Measurements from ENCODE around the gene SMARCA2. TPM values are rescaled to one million over a fixed set of nuclear protein-coding genes. Genes with fewer than 3 reads are reported as not detected.

Gene SMARCA2
- total and polyA plus RNA-seq, 10 of the 15 experiments (the other 5 are each of a cell fraction or from before 2014, with no cell fraction given), result 100 to 392 (median 204) TPM

GRCh38 chr9:2050236-2050635 is 35.1 kb downstream of the SMARCA2 start (continued):
- no peak for TF ChIP-seq ZNF687 (IDR thresholded peaks at IDR 0.05)
- no peak for TF ChIP-seq JUND (IDR thresholded peaks at IDR 0.05; ENCODE audit: low read depth, low read length)
- TF ChIP-seq RUNX3 (IDR thresholded peaks at IDR 0.05; ENCODE audit: low read length), result no peak

GRCh38 chr9:2053883-2054845 is 39.0 kb downstream of the SMARCA2 start:
- Histone ChIP-seq H2AFZ (ENCODE audit: control insufficient read depth, low read depth, low read length) (no peak overlapping the region; the same call in 1 of the 2 replicates), H3K27me3 (replicated peaks in 1 of 2; ENCODE audit: control insufficient read depth in 2 of 2, insufficient read depth in 2 of 2, low read length in 1 of 2) (no peaks in the 10 kb centered on the region), H3K9ac (ENCODE audit: control insufficient read depth, insufficient read depth, low read length) (0 out of 2 replicates have a peak overlapping the region, but pooled peaks have one; percentile 3), H3K27ac (ENCODE audit: control insufficient read depth, insufficient read depth) (peak overlapping the region; percentile 78), H4K20me1 (ENCODE audit: control insufficient read depth, insufficient read depth) (0 out of 2 replicates have a peak, but pooled peaks cover 2% of the 10 kb centered on the region), H3K79me2 (ENCODE audit: control insufficient read depth, insufficient read depth, low read length) (peaks cover 30% of the 10 kb centered on the region), H3K36me3 (ENCODE audit: control insufficient read depth in 2 of 2, insufficient read depth in 2 of 2, low read length in 1 of 2) (peaks cover 9 to 37% of the 10 kb centered on the region in 2 experiments), H3K4me3 (peak overlapping the region; percentile 31; the same call in 1 of the 2 replicates), H3K4me2 (ENCODE audit: control insufficient read depth, insufficient read depth) (peak overlapping the region; percentile 62), H3K4me1 (ENCODE audit: control insufficient read depth, insufficient read depth, low read length) (peaks cover 33% of the 10 kb centered on the region), H3K9me3 (replicated peaks; ENCODE audit: control insufficient read depth, insufficient read depth, low read length) (no peaks in the 10 kb centered on the region)
- RAD21 ChIA-PET (ENCODE audit: unreplicated experiment), result interaction anchor here (0.6 to 3.1 kb wide), 18 partner anchors 10 to 447 kb away, joined by 3 to 20 read pairs (median 5); partner anchors contain the start of gene SMARCA2
- FAIRE-seq (peak; percentile 97), ATAC-seq (peak; percentile 95), DNase-seq (ENCODE audit: low read depth, low spot score) (peak; percentile 95)
- WGBS (ENCODE audit: insufficient coverage, insufficient replicate concordance, low lambda C conversion rate, missing lambda C conversion rate), result 23% methylated on average over 10 of the region's 10 CpGs
- POLR2A ChIA-PET, result interaction anchor here (0.7 to 2.1 kb wide), 13 partner anchors 9 to 790 kb away, joined by 3 to 9 read pairs (median 4); partner anchors contain the start of gene PUM3
- SMC1A ChIA-PET (ENCODE audit: uncharacterized antibody, unreplicated experiment), result interaction anchor here (0.6 to 5.8 kb wide), 30 partner anchors 8 to 448 kb away, joined by 3 to 45 read pairs (median 5); partner anchors contain the start of gene SMARCA2
- CTCF ChIA-PET, result interaction anchor here (0.6 to 2.7 kb wide), 22 partner anchors 10 to 345 kb away, joined by 3 to 12 read pairs (median 4); no protein-coding TSS in a partner anchor
- intact Hi-C loops (cut with micrococcal nuclease; ENCODE audit: unreplicated experiment) (loop anchor here (2.0 kb wide), 4 partner anchors 33 to 175 kb away; no protein-coding TSS in a partner anchor), in situ Hi-C loops (cut with MboI) (no loop called here)
- BruUV-seq (replicated peaks), result no TSS peak
- TF ChIP-seq TBL1XR1 (IDR thresholded peaks at IDR 0.05; ENCODE audit: low read depth, low read length) (peak; percentile 88), SREBF1 (IDR thresholded peaks at IDR 0.05; ENCODE audit: low read length) (no peak), BCL3 (IDR thresholded peaks at IDR 0.05; ENCODE audit: borderline replicate concordance, insufficient read depth, low read depth, low read length, poor library complexity, severe bottlenecking) (peak; percentile 60), ZNF274 (IDR thresholded peaks at IDR 0.05; ENCODE audit: insufficient read depth, insufficient read length) (no peak), BACH1 (IDR thresholded peaks at IDR 0.05; ENCODE audit: borderline replicate concordance) (peak; percentile 31; the same call in 1 of the 2 replicates), MXI1 (IDR thresholded peaks at IDR 0.05; ENCODE audit: low read depth, low read length) (peak; percentile 79; the same call in 1 of the 2 replicates), MYC (IDR thresholded peaks at IDR 0.05; ENCODE audit: insufficient read depth, insufficient read length, insufficient replicate concordance, low read length, severe bottlenecking) (no peak), GABPA (IDR thresholded peaks at IDR 0.05; ENCODE audit: low read depth) (peak; percentile 69; the same call in 1 of the 2 replicates), CBX5 (IDR thresholded peaks at IDR 0.05; ENCODE audit: low read depth) (peak; percentile 79; the same call in 1 of the 2 replicates), ZNF384 (IDR thresholded peaks at IDR 0.05; ENCODE audit: borderline replicate concordance, low read depth, low read length) (peak; percentile 87; the same call in 1 of the 2 replicates), PML (IDR thresholded peaks at IDR 0.05; ENCODE audit: low read length) (peak; percentile 77)

All from GM12878 (cell line).